ENCODE data around the gene PKP1. TPM values are rescaled to one million over a fixed set of nuclear protein-coding genes. Genes with fewer than 3 reads are reported as not detected.

PKP1 gene
- total RNA-seq, 4 donors from 2014 or later = 0.18 to 0.62 TPM; not detected in 2

DNA sequence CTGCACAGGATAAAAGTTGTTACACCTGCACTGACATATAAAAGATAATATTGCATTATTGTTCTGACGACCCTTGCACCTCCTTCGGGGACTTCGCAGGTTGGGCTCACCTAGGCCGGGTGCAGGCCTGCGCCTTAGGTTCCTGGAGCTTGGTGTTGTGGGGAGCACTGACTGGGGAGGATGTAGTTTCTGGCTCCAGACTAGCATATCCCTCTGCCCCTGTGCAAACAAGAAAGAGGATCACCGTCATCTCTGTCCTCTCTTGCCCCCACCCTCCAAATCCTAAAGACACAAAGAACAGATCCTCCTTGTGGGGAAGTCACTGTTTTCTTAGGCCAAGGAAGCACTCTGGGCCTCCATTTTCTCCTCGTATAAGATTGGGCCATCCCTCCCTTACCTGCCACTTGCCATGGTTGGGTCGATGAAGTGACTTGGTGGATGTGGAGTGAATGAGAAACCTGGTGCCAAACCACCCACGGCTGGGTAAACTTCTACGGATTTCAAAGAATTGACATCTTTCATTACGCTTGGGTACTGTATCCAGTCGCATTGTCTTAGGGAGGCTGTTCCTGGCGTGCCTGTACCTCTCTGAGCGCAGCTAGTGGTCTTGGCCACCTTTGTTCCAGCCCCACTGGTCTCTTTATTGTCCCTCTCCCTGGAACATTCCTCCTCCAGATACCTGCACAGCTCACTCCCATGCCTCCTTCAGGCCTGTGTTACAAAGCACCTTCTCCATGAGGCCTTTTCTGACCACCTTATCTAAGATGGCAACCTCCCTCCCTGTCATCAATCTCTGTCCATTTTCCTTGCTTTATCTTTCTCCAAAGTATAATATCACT lies 34.4 kb upstream of the PKP1 start:
- intact Hi-C loops (cut with DNase I; ENCODE audit: low total_unique reads) = no loop called here
- no peaks in the 10 kb centered on the region for H3K4me1 ChIP-seq
- DNase-seq = no peak
- no peak overlapping the region for H3K27ac ChIP-seq
- no peak overlapping the region for H3K4me3 ChIP-seq
- H3K36me3 ChIP-seq = no peaks in the 10 kb centered on the region
- no peaks in the 10 kb centered on the region for H3K27me3 ChIP-seq
- H3K9me3 ChIP-seq = no peaks in the 10 kb centered on the region
- TF ChIP-seq POLR2A (IDR thresholded peaks at IDR 0.05) (no peak), CTCF (IDR thresholded peaks at IDR 0.05) (no peak)

- no peak overlapping the region for H3K4me3 ChIP-seq
- DNase-seq = no peak
- no peak for TF ChIP-seq POLR2A (IDR thresholded peaks at IDR 0.05)
- no peak for TF ChIP-seq CTCF (IDR thresholded peaks at IDR 0.05)
- intact Hi-C loops (cut with DNase I; ENCODE audit: low total_unique reads) = loop anchor here (10.0 kb wide), 1 partner anchor 114 kb away; no protein-coding TSS in a partner anchor
- H3K27me3 ChIP-seq = no peaks in the 10 kb centered on the region
- no peak overlapping the region for H3K27ac ChIP-seq
- H3K36me3 ChIP-seq = no peaks in the 10 kb centered on the region
- no peaks in the 10 kb centered on the region for H3K9me3 ChIP-seq
- no peaks in the 10 kb centered on the region for H3K4me1 ChIP-seq
These were observed 32.8 kb upstream of the PKP1 start for GRCh38 chr1:201250326-201251011.

DNA sequence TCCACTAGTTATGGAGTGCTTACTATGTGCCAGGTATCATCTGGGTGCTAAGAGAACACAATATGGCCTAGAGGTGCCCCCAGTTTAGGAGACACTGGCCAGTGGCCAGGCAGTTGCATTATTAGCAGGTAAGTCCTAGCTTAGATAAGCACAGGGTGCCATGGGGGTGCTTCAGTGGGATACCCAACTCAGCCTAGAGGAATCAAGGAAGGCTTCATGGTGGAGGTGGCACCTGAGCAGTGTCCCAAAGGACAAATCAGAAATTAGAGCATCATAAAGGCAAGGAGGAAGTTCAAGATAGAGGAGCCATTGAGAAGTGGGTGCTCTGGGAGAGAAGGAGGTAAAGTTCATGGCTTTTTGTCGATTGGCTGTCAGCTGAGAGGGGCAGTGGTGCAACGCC lies 31.9 kb upstream of the PKP1 start:
- intact Hi-C loops (cut with DNase I; ENCODE audit: low total_unique reads) = loop anchor here (10.0 kb wide), 1 partner anchor 113 kb away; no protein-coding TSS in a partner anchor
- Histone ChIP-seq H3K27me3 (no peaks in the 10 kb centered on the region), H3K27ac (no peak overlapping the region), H3K36me3 (no peaks in the 10 kb centered on the region), H3K4me1 (no peaks in the 10 kb centered on the region), H3K4me3 (no peak overlapping the region), H3K9me3 (no peaks in the 10 kb centered on the region)
- no peak for DNase-seq
- TF ChIP-seq CTCF (IDR thresholded peaks at IDR 0.05) = no peak
- no peak for TF ChIP-seq POLR2A (IDR thresholded peaks at IDR 0.05)

- intact Hi-C loops (cut with DNase I; ENCODE audit: low total_unique reads) = loop anchor here (10.0 kb wide), 1 partner anchor 113 kb away; no protein-coding TSS in a partner anchor
These were observed 31.4 kb upstream of the PKP1 start for GRCh38 chr1:201251851-201252430.

More at GRCh38 chr1:201251851-201252430, 31.4 kb upstream of the PKP1 start:
- no peaks in the 10 kb centered on the region for H3K27me3 ChIP-seq
- H3K4me1 ChIP-seq = no peaks in the 10 kb centered on the region
- no peaks in the 10 kb centered on the region for H3K9me3 ChIP-seq
- no peak overlapping the region for H3K4me3 ChIP-seq
- DNase-seq = no peak
- H3K36me3 ChIP-seq = no peaks in the 10 kb centered on the region
- no peak overlapping the region for H3K27ac ChIP-seq
- TF ChIP-seq CTCF (IDR thresholded peaks at IDR 0.05) = no peak
- no peak for TF ChIP-seq POLR2A (IDR thresholded peaks at IDR 0.05)
